Measurements from ENCODE around the gene FBXO45. TPM values are rescaled to one million over a fixed set of nuclear protein-coding genes. Genes with fewer than 3 reads are reported as not detected.
"Not testable (repeated sequence)": the region's sequence is repeated elsewhere in the genome, so short reads cannot be mapped to it uniquely, and the experiment has no call there.

Gene FBXO45
- total RNA-seq, 1 experiment from 2014 or later = 18.6 TPM

DNA sequence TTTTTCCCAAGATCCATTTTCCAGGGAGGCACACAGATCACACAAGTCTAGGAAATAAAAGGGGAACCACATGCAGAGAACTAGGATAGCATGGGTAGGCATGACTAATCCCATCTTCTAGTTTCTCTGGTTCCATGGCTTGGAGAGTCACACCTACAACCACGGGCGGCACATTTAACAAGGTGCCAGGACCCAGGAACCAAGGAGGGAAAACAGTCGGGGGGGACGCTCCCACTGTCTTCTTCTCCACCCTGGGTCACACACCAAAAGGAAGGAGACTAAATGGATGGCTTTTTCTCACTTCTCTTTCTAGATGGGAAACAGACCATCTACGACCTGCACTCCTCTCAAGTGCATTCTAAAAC lies 48.8 kb upstream of the FBXO45 start:
- no CpG with 5 or more reads among the region's 5 CpGs for WGBS (ENCODE audit: extremely low coverage, insufficient read length, low lambda C conversion rate)
- H3K79me1 ChIP-seq (ENCODE audit: insufficient read depth, low read depth, low read length, poor library complexity, severe bottlenecking) = no peaks in the 10 kb centered on the region
- no peak overlapping the region for H3K27ac ChIP-seq (ENCODE audit: insufficient read length, low read depth, low read length)
- H2AFZ ChIP-seq (ENCODE audit: low read length) = no peak overlapping the region
- H3K79me2 ChIP-seq (ENCODE audit: insufficient read depth, low read length) = no peaks in the 10 kb centered on the region
- H3K23ac ChIP-seq (ENCODE audit: insufficient read length, low read depth, low read length) = no peak overlapping the region
- no peak overlapping the region for H2BK20ac ChIP-seq (ENCODE audit: low read depth, low read length, poor library complexity, severe bottlenecking)
- peaks cover 4% of the 10 kb centered on the region for H3K27me3 Mint-ChIP-seq (ENCODE audit: low read depth)
- no peak overlapping the region for H3K4ac ChIP-seq (ENCODE audit: low read depth, low read length)
- H2BK120ac ChIP-seq (ENCODE audit: low read depth, low read length, poor library complexity, severe bottlenecking) = no peak overlapping the region
- no peaks in the 10 kb centered on the region for H3K23me2 ChIP-seq (ENCODE audit: insufficient read length, low read depth, low read length, poor library complexity, severe bottlenecking)
- no peak for DNase-seq
- no peak overlapping the region for H2AK5ac ChIP-seq (ENCODE audit: insufficient read length, low read length)
- H3K9ac ChIP-seq (ENCODE audit: extremely low read depth, insufficient read length, low read length) = no peak overlapping the region
- TF ChIP-seq CTCF (conservative IDR thresholded peaks at IDR 0.05) = no peak
- no peaks in the 10 kb centered on the region for H3K4me1 ChIP-seq (ENCODE audit: insufficient read depth, low read length)
- H3K4me1 Mint-ChIP-seq = peaks cover 11 to 20% of the 10 kb centered on the region in 2 experiments
- H3K9me3 Mint-ChIP-seq = peaks cover 50 to 57% of the 10 kb centered on the region in 2 experiments
- no peak overlapping the region for H3K27ac Mint-ChIP-seq
- no peak overlapping the region for H3K4me3 Mint-ChIP-seq
- peaks cover 23% of the 10 kb centered on the region for H3K9me3 ChIP-seq (ENCODE audit: control insufficient read depth, low read depth, low read length)
- no peak overlapping the region for H3K18ac ChIP-seq (ENCODE audit: insufficient read length, low read depth, low read length)
- no peak overlapping the region for H4K5ac ChIP-seq (ENCODE audit: insufficient read length, low read depth, low read length)
- H3K27me3 ChIP-seq (ENCODE audit: insufficient read depth, low read length) = no peaks in the 10 kb centered on the region
- no peaks in the 10 kb centered on the region for H4K20me1 ChIP-seq (ENCODE audit: control insufficient read depth, insufficient read depth, insufficient read length)
- H2BK12ac ChIP-seq (ENCODE audit: insufficient read length, low read depth, low read length) = no peak overlapping the region
- no peak overlapping the region for H4K8ac ChIP-seq (replicated peaks; ENCODE audit: insufficient read length, low read depth, low read length)
- no peak overlapping the region for H2BK5ac ChIP-seq (ENCODE audit: insufficient read length, low read length)
- no peak overlapping the region for H4K91ac ChIP-seq (ENCODE audit: insufficient read length, low read depth, low read length)
- H3K4me2 ChIP-seq (ENCODE audit: insufficient read depth, insufficient read length, low read length) = no peak overlapping the region
- peaks cover 30 to 41% (median 30%) of the 10 kb centered on the region in 3 experiments for H3K36me3 Mint-ChIP-seq (ENCODE audit: insufficient read depth in 1 of 3, low read depth in 3 of 3)
- no peak overlapping the region for H3T11ph ChIP-seq (ENCODE audit: low read length)
- H3K14ac ChIP-seq (ENCODE audit: insufficient read depth, low read length) = no peak overlapping the region
- H3K56ac ChIP-seq (ENCODE audit: insufficient read length, low read depth, low read length) = no peak overlapping the region
- no peak overlapping the region for H2BK15ac ChIP-seq (ENCODE audit: low read depth, low read length)

DNA sequence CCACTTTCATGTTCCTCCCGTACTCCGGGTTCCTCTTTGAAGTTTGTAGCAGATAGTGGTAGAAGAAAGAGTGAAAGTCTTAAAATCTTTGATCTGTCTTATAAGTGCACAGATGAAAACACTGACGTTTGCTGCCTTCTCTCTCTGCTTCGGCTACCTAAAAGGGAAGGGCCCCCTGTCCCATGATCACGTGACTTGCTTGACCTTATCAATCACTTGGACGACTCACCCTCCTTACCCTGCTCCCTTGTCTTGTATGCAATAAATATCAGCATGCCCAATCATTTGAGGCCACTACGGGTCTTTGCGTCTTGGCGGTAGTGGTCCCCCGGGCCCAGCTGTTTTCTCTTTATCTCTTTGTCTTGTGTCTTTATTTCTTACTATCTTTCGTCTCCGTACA lies 47.2 kb upstream of the FBXO45 start:
- H3K14ac ChIP-seq (ENCODE audit: insufficient read depth, low read length); H2BK15ac ChIP-seq (ENCODE audit: low read depth, low read length); H3K4ac ChIP-seq (ENCODE audit: low read depth, low read length); H4K8ac ChIP-seq (replicated peaks; ENCODE audit: insufficient read length, low read depth, low read length); H4K91ac ChIP-seq (ENCODE audit: insufficient read length, low read depth, low read length); H3K27me3 Mint-ChIP-seq (ENCODE audit: low read depth); H4K20me1 ChIP-seq (ENCODE audit: control insufficient read depth, insufficient read depth, insufficient read length); H3K79me1 ChIP-seq (ENCODE audit: insufficient read depth, low read depth, low read length, poor library complexity, severe bottlenecking); H2BK5ac ChIP-seq (ENCODE audit: insufficient read length, low read length); H3K18ac ChIP-seq (ENCODE audit: insufficient read length, low read depth, low read length); H3K9ac ChIP-seq (ENCODE audit: extremely low read depth, insufficient read length, low read length); H3K27ac ChIP-seq (ENCODE audit: insufficient read length, low read depth, low read length); H3T11ph ChIP-seq (ENCODE audit: low read length); H2AK5ac ChIP-seq (ENCODE audit: insufficient read length, low read length); H4K5ac ChIP-seq (ENCODE audit: insufficient read length, low read depth, low read length); H2AFZ ChIP-seq (ENCODE audit: low read length); DNase-seq; H2BK120ac ChIP-seq (ENCODE audit: low read depth, low read length, poor library complexity, severe bottlenecking); H3K27ac Mint-ChIP-seq; H3K79me2 ChIP-seq (ENCODE audit: insufficient read depth, low read length); H3K4me1 ChIP-seq (ENCODE audit: insufficient read depth, low read length); H3K4me2 ChIP-seq (ENCODE audit: insufficient read depth, insufficient read length, low read length); H3K56ac ChIP-seq (ENCODE audit: insufficient read length, low read depth, low read length); H3K23ac ChIP-seq (ENCODE audit: insufficient read length, low read depth, low read length); H2BK12ac ChIP-seq (ENCODE audit: insufficient read length, low read depth, low read length); H3K27me3 ChIP-seq (ENCODE audit: insufficient read depth, low read length); H2BK20ac ChIP-seq (ENCODE audit: low read depth, low read length, poor library complexity, severe bottlenecking); H3K4me3 Mint-ChIP-seq; H3K23me2 ChIP-seq (ENCODE audit: insufficient read length, low read depth, low read length, poor library complexity, severe bottlenecking): not testable (repeated sequence)
- peaks cover 23% of the 10 kb centered on the region for H3K9me3 ChIP-seq (ENCODE audit: control insufficient read depth, low read depth, low read length)
- Mint-ChIP-seq H3K4me1 (peaks cover 9 to 14% of the 10 kb centered on the region in 2 experiments), H3K36me3 (ENCODE audit: insufficient read depth in 1 of 3, low read depth in 3 of 3) (peaks cover 30 to 41% (median 30%) of the 10 kb centered on the region in 3 experiments), H3K9me3 (peaks cover 48 to 54% of the 10 kb centered on the region in 2 experiments)
- no CpG with 5 or more reads among the region's 12 CpGs for WGBS (ENCODE audit: extremely low coverage, insufficient read length, low lambda C conversion rate)

Data from H9 (cell line).